GM21528 (cell line): ENCODE measurements around the gene ASIP.
A peak's percentile ranks its signal among the peaks of the same experiment; 100 is the strongest.
"Not testable (repeated sequence)": the region's sequence is repeated elsewhere in the genome, so short reads cannot be mapped to it uniquely, and the experiment has no call there.

Experiments used
- ATAC-seq: cut with Tn5 transposase; IDR thresholded peaks from one replicate; pipeline ENCODE4 v1.9.1; 2021; ENCODE audit warnings: mild to moderate bottlenecking, moderate library complexity; ENCODE audit not compliant: unreplicated experiment, low FRiP score

The ASIP gene

GRCh38 chr20:34282041-34282440, 40.8 kb downstream of the ASIP start:
- no peak for ATAC-seq

GRCh38 chr20:34283844-34284243, 42.6 kb downstream of the ASIP start:
- no peak for ATAC-seq

GRCh38 chr20:34285450-34285849, 44.2 kb downstream of the ASIP start:
- no peak for ATAC-seq

GRCh38 chr20:34287500-34287899, 46.3 kb downstream of the ASIP start:
- ATAC-seq, result not testable (repeated sequence)

- ATAC-seq, result no peak
These were observed 49.2 kb downstream of the ASIP start for GRCh38 chr20:34290471-34290870.

- no peak for ATAC-seq
These were observed 51.3 kb downstream of the ASIP start for GRCh38 chr20:34292496-34292895.

- ATAC-seq, result no peak
These were observed 51.9 kb downstream of the ASIP start for GRCh38 chr20:34293119-34293518.

- no peak for ATAC-seq
These were observed 52.4 kb downstream of the ASIP start for GRCh38 chr20:34293589-34293988.

- no peak for ATAC-seq
These were observed 53.3 kb downstream of the ASIP start for GRCh38 chr20:34294563-34294962.

- no peak for ATAC-seq
These were observed 54.1 kb downstream of the ASIP start for GRCh38 chr20:34295284-34295683.

- no peak for ATAC-seq
These were observed 55.2 kb downstream of the ASIP start for GRCh38 chr20:34296468-34296867.

- ATAC-seq, result not testable (repeated sequence)
These were observed 57.1 kb downstream of the ASIP start for GRCh38 chr20:34298294-34298784.

- no peak for ATAC-seq
These were observed 58.5 kb downstream of the ASIP start for GRCh38 chr20:34299556-34300255.

- no peak for ATAC-seq
These were observed 59.1 kb downstream of the ASIP start for GRCh38 chr20:34300256-34300806.

GRCh38 chr20:34300809-34301586, 59.8 kb downstream of the ASIP start:
- no peak for ATAC-seq

- no peak for ATAC-seq
These were observed 60.5 kb downstream of the ASIP start for GRCh38 chr20:34301587-34302311.

- ATAC-seq, result no peak
These were observed 61.1 kb downstream of the ASIP start for GRCh38 chr20:34302312-34302722.

- ATAC-seq, result peak; percentile 88
These were observed 61.7 kb downstream of the ASIP start, which contains the start of gene AHCY for GRCh38 chr20:34302723-34303533. Gene AHCY, minus strand, starts transcription at chr20:34303355. Its CDS starts 85 bp downstream, at chr20:34303270.

GRCh38 chr20:34305333-34306230, 64.4 kb downstream of the ASIP start:
- ATAC-seq, result no peak
